Parathyroid adenoma (tissue), 2 donors: ENCODE results near the gene RNF13.
"Not testable (repeated sequence)": the region's sequence is repeated elsewhere in the genome, so short reads cannot be mapped to it uniquely, and the experiment has no call there.

ENCODE experiments used
- H2AFZ ChIP-seq: fragments of 300-600 bp; sonication (generic); one replicate; pipeline ENCODE4 v1.7.0; 2017; ENCODE audit warnings: antibody characterized with exemption, mild to moderate bottlenecking
- H3K27ac ChIP-seq: fragments of 300-600 bp; sonication (generic); one replicate; pipeline ENCODE4 v1.7.0; 2017
- H3K27me3 ChIP-seq: fragments of 300-600 bp; sonication (generic); one replicate; pipeline ENCODE4 v1.7.0; 2017; ENCODE audit warnings: low read length; ENCODE audit not compliant: control insufficient read depth, insufficient read depth
- H3K36me3 ChIP-seq: fragments of 300-600 bp; sonication (generic); one replicate; pipeline ENCODE4 v1.7.0; 2017; ENCODE audit warnings: low read length; ENCODE audit not compliant: control insufficient read depth, insufficient read depth
- H3K4me1 ChIP-seq: fragments of 300-600 bp; sonication (generic); one replicate; pipeline ENCODE4 v1.7.0; 2017; ENCODE audit warnings: control low read depth
- H3K4me2 ChIP-seq: fragments of 300-600 bp; sonication (generic); one replicate; pipeline ENCODE4 v1.7.0; 2017; ENCODE audit warnings: low read length
- H3K4me3 ChIP-seq: fragments of 300-600 bp; sonication (generic); one replicate; pipeline ENCODE4 v1.7.0; 2017; ENCODE audit warnings: low read depth, low read length
- H3K79me2 ChIP-seq: fragments of 300-600 bp; sonication (generic); one replicate; pipeline ENCODE4 v1.7.0; 2017; ENCODE audit warnings: control low read depth
- H3K9ac ChIP-seq: fragments of 300-600 bp; sonication (generic); one replicate; pipeline ENCODE4 v1.7.0; 2017; ENCODE audit warnings: mild to moderate bottlenecking
- H3K9me3 ChIP-seq: fragments of 300-600 bp; sonication (generic); one replicate; pipeline ENCODE4 v1.7.0; 2017; ENCODE audit warnings: low read length; ENCODE audit not compliant: control insufficient read depth
- CTCF ChIP-seq: fragments of 300-600 bp; sonication (generic); IDR thresholded peaks from one replicate; pipeline ENCODE4 v1.7.0; 2017; ENCODE audit warnings: antibody characterized with exemption, mild to moderate bottlenecking
- donor health status: primary hyperparathyroidism.

The RNF13 gene

GRCh38 chr3:149830902-149831301, 17.9 kb downstream of the RNF13 start:
- no peak overlapping the region for H3K27ac ChIP-seq

GRCh38 chr3:149831321-149831720, 18.3 kb downstream of the RNF13 start:
- Histone ChIP-seq H2AFZ (no peak overlapping the region), H3K4me1 (no peaks in the 10 kb centered on the region), H3K27ac (no peak overlapping the region), H3K4me3 (no peak overlapping the region), H3K79me2 (peaks cover 60% of the 10 kb centered on the region), H3K36me3 (no peaks in the 10 kb centered on the region), H3K4me2 (no peak overlapping the region), H3K27me3 (no peaks in the 10 kb centered on the region), H3K9me3 (no peaks in the 10 kb centered on the region), H3K9ac (no peak overlapping the region)
- TF ChIP-seq CTCF, result no peak

More at GRCh38 chr3:149830902-149831301, 17.9 kb downstream of the RNF13 start:
- Histone ChIP-seq H3K79me2 (peaks cover 58% of the 10 kb centered on the region), H3K36me3 (no peaks in the 10 kb centered on the region), H3K4me3 (no peak overlapping the region), H3K9ac (no peak overlapping the region), H3K27me3 (no peaks in the 10 kb centered on the region), H3K4me1 (no peaks in the 10 kb centered on the region), H2AFZ (no peak overlapping the region), H3K4me2 (no peak overlapping the region), H3K9me3 (no peaks in the 10 kb centered on the region)
- no peak for TF ChIP-seq CTCF

- Histone ChIP-seq H3K9me3 (no peaks in the 10 kb centered on the region), H3K36me3 (no peaks in the 10 kb centered on the region), H3K27ac (no peak overlapping the region), H3K4me2 (no peak overlapping the region), H3K4me1 (no peaks in the 10 kb centered on the region), H3K9ac (no peak overlapping the region), H3K79me2 (peaks cover 60% of the 10 kb centered on the region), H2AFZ (no peak overlapping the region), H3K27me3 (no peaks in the 10 kb centered on the region), H3K4me3 (no peak overlapping the region)
- no peak for TF ChIP-seq CTCF
These were observed 19.1 kb downstream of the RNF13 start for GRCh38 chr3:149832086-149832485.

GRCh38 chr3:149833241-149833640, 20.2 kb downstream of the RNF13 start:
- Histone ChIP-seq H3K79me2 (peaks cover 68% of the 10 kb centered on the region), H3K9me3 (no peaks in the 10 kb centered on the region), H3K36me3 (no peaks in the 10 kb centered on the region), H3K9ac (no peak overlapping the region), H3K4me3 (no peak overlapping the region), H3K27ac (no peak overlapping the region), H3K27me3 (no peaks in the 10 kb centered on the region), H3K4me2 (no peak overlapping the region), H2AFZ (no peak overlapping the region), H3K4me1 (no peaks in the 10 kb centered on the region)
- no peak for TF ChIP-seq CTCF

- H3K4me1 ChIP-seq, H2AFZ ChIP-seq: not testable (repeated sequence)
These were observed 25.5 kb downstream of the RNF13 start for GRCh38 chr3:149838491-149838890.

GRCh38 chr3:149839469-149839868, 26.5 kb downstream of the RNF13 start:
- not testable (repeated sequence) for H3K4me3 ChIP-seq, H3K4me1 ChIP-seq, H3K36me3 ChIP-seq, H3K9ac ChIP-seq, H3K27me3 ChIP-seq, H3K4me2 ChIP-seq, H2AFZ ChIP-seq, H3K27ac ChIP-seq, H3K9me3 ChIP-seq
- peaks cover 46% of the 10 kb centered on the region for H3K79me2 ChIP-seq

More at GRCh38 chr3:149838491-149838890, 25.5 kb downstream of the RNF13 start:
- not testable (repeated sequence) for H3K4me2 ChIP-seq, H3K36me3 ChIP-seq, H3K27me3 ChIP-seq, H3K9me3 ChIP-seq, H3K9ac ChIP-seq, H3K27ac ChIP-seq, H3K4me3 ChIP-seq
- H3K79me2 ChIP-seq, result peaks cover 56% of the 10 kb centered on the region
